ENCODE measurements around the gene VCP. TPM values are rescaled to one million over a fixed set of nuclear protein-coding genes. Genes with fewer than 3 reads are reported as not detected.

VCP gene
- polyA plus RNA-seq, 2 of the 4 experiments (the other 2 are of a cell fraction) = 390 to 428 TPM

DNA sequence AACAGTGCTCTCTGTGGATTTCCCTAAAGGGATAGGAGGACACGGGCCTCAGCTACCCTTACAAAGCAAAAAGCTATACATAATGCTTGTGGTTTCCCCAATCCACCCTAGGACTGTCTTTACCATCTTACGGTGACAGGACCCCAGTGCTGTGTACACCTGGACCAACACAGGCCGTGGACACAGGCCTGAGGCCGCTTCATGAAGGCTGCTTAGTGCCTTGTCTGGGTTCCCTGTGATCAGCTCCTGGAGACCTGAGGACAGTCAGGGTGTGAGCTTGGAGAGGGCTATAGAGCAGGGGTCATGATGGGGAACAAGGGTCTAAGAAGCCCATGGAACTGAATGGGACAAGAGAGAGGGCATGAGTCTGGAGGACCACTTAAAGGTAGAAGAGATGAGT is 4.4 kb upstream of the VCP start:
- Histone ChIP-seq H3K9me3 (no peaks in the 10 kb centered on the region), H3K4me2 (no peak overlapping the region), H3K4me3 (no peak overlapping the region), H3K4me1 (peaks cover 18% of the 10 kb centered on the region), H3K27ac (no peak overlapping the region)
- FAIRE-seq = no peak
- ChIA-PET CTCF (interaction anchor here (3.6 to 7.7 kb wide), 3 partner anchors 18 to 401 kb away, joined by 16 to 99 read pairs (median 17); partner anchors contain the start of gene PIGO), POLR2A (interaction anchor here (1.1 kb wide), 1 partner anchor 15 kb away, joined by 3 read pairs; no protein-coding TSS in a partner anchor)
- 60% methylated on average over 1 of the region's 4 CpGs for WGBS (ENCODE audit: missing lambda C conversion rate)
- no peak for DNase-seq (ENCODE audit: low read depth in 1 of 2, low spot score in 1 of 2)
- TF ChIP-seq MAFK (IDR thresholded peaks at IDR 0.05; ENCODE audit: partially characterized antibody) (no peak), HOXB13 (CRISPR knock-in tag; IDR thresholded peaks at IDR 0.05; ENCODE audit: low read depth) (no peak), HOXB5 (CRISPR knock-in tag; IDR thresholded peaks at IDR 0.05) (no peak), JUN (IDR thresholded peaks at IDR 0.05) (no peak), CHD2 (IDR thresholded peaks at IDR 0.05; ENCODE audit: low read length, partially characterized antibody) (no peak), KDM1A (IDR thresholded peaks at IDR 0.05; ENCODE audit: low read depth) (no peak), EHF (CRISPR knock-in tag; IDR thresholded peaks at IDR 0.05) (no peak)
- no peak for ATAC-seq

DNA sequence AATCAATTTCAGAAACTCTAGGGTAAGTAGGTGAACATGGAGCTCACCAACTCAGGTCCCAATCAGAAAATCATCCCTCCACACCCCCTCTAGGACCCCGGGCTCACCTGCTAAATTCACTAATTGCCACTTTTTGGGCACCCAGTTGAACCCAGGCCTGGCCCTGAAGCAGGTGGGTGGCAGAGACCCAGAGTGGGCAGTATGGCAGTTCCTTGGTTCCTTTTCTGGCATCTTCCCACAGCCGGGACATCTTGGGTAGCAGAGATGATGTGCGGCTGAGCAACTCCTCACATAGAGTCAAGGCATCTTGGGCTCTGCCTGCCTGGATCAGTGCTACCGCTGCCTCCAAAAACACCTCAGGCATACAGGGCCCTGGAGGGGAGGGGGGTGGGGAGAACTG is 2.9 kb upstream of the VCP start:
- DNase-seq (ENCODE audit: low read depth in 1 of 2, low spot score in 1 of 2) (no peak), FAIRE-seq (no peak)

DNA sequence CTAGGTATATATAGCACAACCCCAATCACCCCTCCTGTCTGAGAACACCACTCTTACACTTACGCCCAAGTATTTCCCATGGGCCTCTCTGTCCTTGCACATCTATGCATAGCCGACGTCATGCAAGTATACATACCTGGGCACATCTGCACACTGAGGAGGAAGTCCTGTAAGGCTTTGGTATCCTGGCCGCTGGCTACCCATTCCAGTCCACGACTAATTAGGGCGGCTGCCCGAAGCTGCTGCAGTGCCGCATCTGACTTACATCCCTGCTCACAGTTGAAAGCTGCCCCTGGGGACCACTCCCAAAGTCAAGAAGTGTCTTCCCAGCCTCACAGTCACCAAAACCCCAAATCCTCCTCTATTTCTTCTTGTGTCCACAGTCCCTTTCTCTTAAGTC is 2.4 kb upstream of the VCP start:
- Histone ChIP-seq H3K4me2 (no peak overlapping the region), H3K27ac (no peak overlapping the region), H3K9me3 (no peaks in the 10 kb centered on the region), H3K4me3 (no peak overlapping the region), H3K4me1 (peaks cover 21% of the 10 kb centered on the region)
- DNase-seq (ENCODE audit: low read depth in 1 of 2, low spot score in 1 of 2) (no peak), FAIRE-seq (no peak), ATAC-seq (no peak)
- POLR2A ChIA-PET = no interaction called here
- CTCF ChIA-PET = interaction anchor here (0.9 to 7.7 kb wide), 2 partner anchors 10 to 20 kb away, joined by 3 to 99 read pairs; partner anchors contain the start of gene PIGO
- 90% methylated on average over 8 of the region's 8 CpGs for WGBS (ENCODE audit: missing lambda C conversion rate)
- no peak for TF ChIP-seq HEYL (CRISPR knock-in tag; IDR thresholded peaks at IDR 0.05)
- TF ChIP-seq ESRRA (IDR thresholded peaks at IDR 0.05; ENCODE audit: borderline replicate concordance, low read length) = no peak
- TF ChIP-seq, protein P1, sequence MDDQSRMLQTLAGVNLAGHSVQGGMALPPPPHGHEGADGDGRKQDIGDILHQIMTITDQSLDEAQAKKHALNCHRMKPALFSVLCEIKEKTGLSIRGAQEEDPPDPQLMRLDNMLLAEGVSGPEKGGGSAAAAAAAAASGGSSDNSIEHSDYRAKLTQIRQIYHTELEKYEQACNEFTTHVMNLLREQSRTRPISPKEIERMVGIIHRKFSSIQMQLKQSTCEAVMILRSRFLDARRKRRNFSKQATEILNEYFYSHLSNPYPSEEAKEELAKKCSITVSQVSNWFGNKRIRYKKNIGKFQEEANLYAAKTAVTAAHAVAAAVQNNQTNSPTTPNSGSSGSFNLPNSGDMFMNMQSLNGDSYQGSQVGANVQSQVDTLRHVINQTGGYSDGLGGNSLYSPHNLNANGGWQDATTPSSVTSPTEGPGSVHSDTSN (IDR thresholded peaks at IDR 0.05) = no peak
- TF ChIP-seq FOSB (CRISPR knock-in tag; IDR thresholded peaks at IDR 0.05) = no peak

More for the DNA sequence above, 2.9 kb upstream of the VCP start:
- no peak for ATAC-seq
- ChIA-PET CTCF (interaction anchor here (0.9 to 7.7 kb wide), 2 partner anchors 10 to 19 kb away, joined by 3 to 99 read pairs; partner anchors contain the start of gene PIGO), POLR2A (no interaction called here)
- Histone ChIP-seq H3K4me1 (peaks cover 15% of the 10 kb centered on the region), H3K27ac (no peak overlapping the region), H3K9me3 (no peaks in the 10 kb centered on the region), H3K4me3 (no peak overlapping the region), H3K4me2 (no peak overlapping the region)
- TF ChIP-seq RAD21 (conservative IDR thresholded peaks at IDR 0.05 in 1 of 2, IDR thresholded peaks at IDR 0.05 in 1 of 2) = no peak
- no peak for TF ChIP-seq ZSCAN20 (CRISPR knock-in tag; IDR thresholded peaks at IDR 0.05)
- TF ChIP-seq, protein P2, sequence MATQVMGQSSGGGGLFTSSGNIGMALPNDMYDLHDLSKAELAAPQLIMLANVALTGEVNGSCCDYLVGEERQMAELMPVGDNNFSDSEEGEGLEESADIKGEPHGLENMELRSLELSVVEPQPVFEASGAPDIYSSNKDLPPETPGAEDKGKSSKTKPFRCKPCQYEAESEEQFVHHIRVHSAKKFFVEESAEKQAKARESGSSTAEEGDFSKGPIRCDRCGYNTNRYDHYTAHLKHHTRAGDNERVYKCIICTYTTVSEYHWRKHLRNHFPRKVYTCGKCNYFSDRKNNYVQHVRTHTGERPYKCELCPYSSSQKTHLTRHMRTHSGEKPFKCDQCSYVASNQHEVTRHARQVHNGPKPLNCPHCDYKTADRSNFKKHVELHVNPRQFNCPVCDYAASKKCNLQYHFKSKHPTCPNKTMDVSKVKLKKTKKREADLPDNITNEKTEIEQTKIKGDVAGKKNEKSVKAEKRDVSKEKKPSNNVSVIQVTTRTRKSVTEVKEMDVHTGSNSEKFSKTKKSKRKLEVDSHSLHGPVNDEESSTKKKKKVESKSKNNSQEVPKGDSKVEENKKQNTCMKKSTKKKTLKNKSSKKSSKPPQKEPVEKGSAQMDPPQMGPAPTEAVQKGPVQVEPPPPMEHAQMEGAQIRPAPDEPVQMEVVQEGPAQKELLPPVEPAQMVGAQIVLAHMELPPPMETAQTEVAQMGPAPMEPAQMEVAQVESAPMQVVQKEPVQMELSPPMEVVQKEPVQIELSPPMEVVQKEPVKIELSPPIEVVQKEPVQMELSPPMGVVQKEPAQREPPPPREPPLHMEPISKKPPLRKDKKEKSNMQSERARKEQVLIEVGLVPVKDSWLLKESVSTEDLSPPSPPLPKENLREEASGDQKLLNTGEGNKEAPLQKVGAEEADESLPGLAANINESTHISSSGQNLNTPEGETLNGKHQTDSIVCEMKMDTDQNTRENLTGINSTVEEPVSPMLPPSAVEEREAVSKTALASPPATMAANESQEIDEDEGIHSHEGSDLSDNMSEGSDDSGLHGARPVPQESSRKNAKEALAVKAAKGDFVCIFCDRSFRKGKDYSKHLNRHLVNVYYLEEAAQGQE (IDR thresholded peaks at IDR 0.05) = no peak
- no peak for TF ChIP-seq MYC (IDR thresholded peaks at IDR 0.05; ENCODE audit: borderline replicate concordance, low read length)
- TF ChIP-seq ESRRA (IDR thresholded peaks at IDR 0.05; ENCODE audit: borderline replicate concordance, low read length) = no peak
- no peak for TF ChIP-seq ZC3H11A (IDR thresholded peaks at IDR 0.05)
- TF ChIP-seq HEYL (CRISPR knock-in tag; IDR thresholded peaks at IDR 0.05) = no peak
- TF ChIP-seq FOSB (CRISPR knock-in tag; IDR thresholded peaks at IDR 0.05) = no peak
- no peak for TF ChIP-seq ZNF302 (CRISPR knock-in tag; IDR thresholded peaks at IDR 0.05)
- TF ChIP-seq KDM1A (IDR thresholded peaks at IDR 0.05; ENCODE audit: low read depth) = no peak
- no peak for TF ChIP-seq MAZ (IDR thresholded peaks at IDR 0.05; ENCODE audit: borderline replicate concordance, low read depth, low read length)
- TF ChIP-seq, protein P3, sequence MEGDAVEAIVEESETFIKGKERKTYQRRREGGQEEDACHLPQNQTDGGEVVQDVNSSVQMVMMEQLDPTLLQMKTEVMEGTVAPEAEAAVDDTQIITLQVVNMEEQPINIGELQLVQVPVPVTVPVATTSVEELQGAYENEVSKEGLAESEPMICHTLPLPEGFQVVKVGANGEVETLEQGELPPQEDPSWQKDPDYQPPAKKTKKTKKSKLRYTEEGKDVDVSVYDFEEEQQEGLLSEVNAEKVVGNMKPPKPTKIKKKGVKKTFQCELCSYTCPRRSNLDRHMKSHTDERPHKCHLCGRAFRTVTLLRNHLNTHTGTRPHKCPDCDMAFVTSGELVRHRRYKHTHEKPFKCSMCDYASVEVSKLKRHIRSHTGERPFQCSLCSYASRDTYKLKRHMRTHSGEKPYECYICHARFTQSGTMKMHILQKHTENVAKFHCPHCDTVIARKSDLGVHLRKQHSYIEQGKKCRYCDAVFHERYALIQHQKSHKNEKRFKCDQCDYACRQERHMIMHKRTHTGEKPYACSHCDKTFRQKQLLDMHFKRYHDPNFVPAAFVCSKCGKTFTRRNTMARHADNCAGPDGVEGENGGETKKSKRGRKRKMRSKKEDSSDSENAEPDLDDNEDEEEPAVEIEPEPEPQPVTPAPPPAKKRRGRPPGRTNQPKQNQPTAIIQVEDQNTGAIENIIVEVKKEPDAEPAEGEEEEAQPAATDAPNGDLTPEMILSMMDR (IDR thresholded peaks at IDR 0.05) = no peak
- TF ChIP-seq MAFK (IDR thresholded peaks at IDR 0.05; ENCODE audit: partially characterized antibody) = no peak
- TF ChIP-seq HOXB5 (CRISPR knock-in tag; IDR thresholded peaks at IDR 0.05) = no peak
- no peak for TF ChIP-seq TFCP2L1 (CRISPR knock-in tag; IDR thresholded peaks at IDR 0.05)
- 94% methylated on average over 4 of the region's 4 CpGs for WGBS (ENCODE audit: missing lambda C conversion rate)

All from A549 (cell line).